PC-3 (cell line): ENCODE measurements around the gene GFOD2. TPM values are rescaled to one million over a fixed set of nuclear protein-coding genes. Genes with fewer than 3 reads are reported as not detected.
A peak's percentile ranks its signal among the peaks of the same experiment; 100 is the strongest.

ENCODE experiments used
- ATAC-seq: fragments of 200-7000 bp; cut with Tn5 transposase; 2 replicates; pipeline ENCODE4 v1.9.1; 2020; ENCODE audit warnings: mild to moderate bottlenecking, moderate library complexity
- BruUV-seq: library from RNA; stranded (reverse); fragments of 400-500 nt; replicated peaks from 2 replicates; lab custom pipeline; 2021; lab: Mats Ljungman, UMichigan
- CTCF ChIA-PET: fragments of 300-600 bp; sonication (Branson Sonifier 250); formaldehyde crosslinking; loops from one replicate; lab custom pipeline; 2022; ENCODE audit warnings: antibody characterized with exemption; lab: Charles Lee
- POLR2A ChIA-PET: fragments of 300-600 bp; sonication (Branson Sonifier 250); formaldehyde crosslinking; loops from one replicate; lab custom pipeline; 2022; ENCODE audit warnings: antibody characterized with exemption; ENCODE audit not compliant: unreplicated experiment; lab: Charles Lee
- DNase-seq: peaks from one replicate; pipeline ENCODE4 v3.0.0-alpha.2; 2015
- H2AFZ ChIP-seq: fragments of 300-600 bp; sonication (generic); 2 replicates; pipeline ENCODE4 v1.6.0; 2016; ENCODE audit warnings: antibody characterized with exemption, low read length
- H3F3A ChIP-seq: fragments of 300-600 bp; sonication (generic); one replicate; pipeline ENCODE4 v1.6.0; 2017; ENCODE audit warnings: antibody characterized with exemption, low read length, control low read depth, mild to moderate bottlenecking; ENCODE audit not compliant: unreplicated experiment
- H3K27ac ChIP-seq: fragments of 300-600 bp; sonication (generic); 2 replicates; pipeline ENCODE4 v1.5.1; 2016; ENCODE audit warnings: mild to moderate bottlenecking, low read length
- H3K27me3 ChIP-seq: fragments of 300-600 bp; sonication (generic); 2 replicates; pipeline ENCODE4 v1.6.1; 2016; ENCODE audit warnings: low read length, mixed read lengths
- H3K36me3 ChIP-seq: fragments of 300-600 bp; sonication (generic); 2 replicates; pipeline ENCODE4 v1.6.1; 2016; ENCODE audit warnings: low read depth, mixed run types, low read length, mixed read lengths
- H3K4me1 ChIP-seq: fragments of 300-600 bp; sonication (generic); 2 replicates; pipeline ENCODE4 v1.5.1; 2016; ENCODE audit warnings: low read length; ENCODE audit not compliant: insufficient read depth
- H3K4me2 ChIP-seq: fragments of 300-600 bp; sonication (generic); 2 replicates; pipeline ENCODE4 v1.6.0; 2016; ENCODE audit warnings: low read length
- H3K4me3 ChIP-seq: fragments of 300-600 bp; sonication (generic); 2 replicates; pipeline ENCODE4 v1.5.1; 2016; ENCODE audit warnings: mild to moderate bottlenecking, low read length, mixed read lengths
- H3K79me2 ChIP-seq: fragments of 300-600 bp; sonication (generic); 2 replicates; pipeline ENCODE4 v1.6.1; 2017; ENCODE audit warnings: low read length, mixed read lengths
- H3K9ac ChIP-seq: fragments of 300-600 bp; sonication (generic); 2 replicates; pipeline ENCODE4 v1.6.0; 2016; ENCODE audit warnings: mild to moderate bottlenecking, low read length
- H3K9me2 ChIP-seq: fragments of 300-600 bp; sonication (generic); replicated peaks from 2 replicates; pipeline ENCODE4 v1.6.1; 2016; ENCODE audit warnings: mixed run types, low read length, mixed read lengths
- H3K9me3 ChIP-seq: fragments of 300-600 bp; sonication (generic); 2 replicates; pipeline ENCODE4 v1.6.1; 2016; ENCODE audit warnings: low read length, mixed read lengths
- H4K20me1 ChIP-seq: fragments of 300-600 bp; sonication (generic); 2 replicates; pipeline ENCODE4 v1.6.1; 2016; ENCODE audit warnings: low read length, mixed read lengths
- CTCF ChIP-seq: fragments of 300-600 bp; sonication (generic); conservative IDR thresholded peaks from 2 replicates; pipeline ENCODE4 v1.5.1; 2017; ENCODE audit warnings: antibody characterized with exemption, low read depth, mild to moderate bottlenecking, low read length
- EZH2 ChIP-seq: fragments of 300-600 bp; sonication (generic); IDR thresholded peaks from one replicate; pipeline ENCODE4 v1.6.1; 2017; ENCODE audit warnings: antibody characterized with exemption, mild to moderate bottlenecking, low read length; ENCODE audit not compliant: unreplicated experiment
- EZH2phosphoT487 ChIP-seq: fragments of 300-600 bp; sonication (generic); IDR thresholded peaks from 2 replicates; pipeline ENCODE4 v1.6.1; 2018; ENCODE audit warnings: mild to moderate bottlenecking, antibody characterized with exemption, low read length, borderline replicate concordance
- intact Hi-C: fragments of 100-400 bp; cut with micrococcal nuclease; formaldehyde crosslinking; loops from 2 replicates; pipeline ENCODE4 v1.9.0; 2023
- total RNA-seq: library from RNA; depleted of rRNA; stranded (reverse); fragments of >200 nt; gene quantifications from 2 replicates; pipeline ENCODE4 v1.2.3, GENCODE V29; 2014

The GFOD2 gene
- total RNA-seq, 1 experiment from 2014 or later, result 21.8 TPM

- Histone ChIP-seq H3K27ac (no peak overlapping the region), H3K79me2 (peaks cover 8% of the 10 kb centered on the region)
These were observed 64.7 kb downstream of the GFOD2 start for GRCh38 chr16:67654403-67654911.

GRCh38 chr16:67653789-67654402 lies 65.2 kb downstream of the GFOD2 start:
- intact Hi-C loops, result no loop called here
- no peak for DNase-seq
- Histone ChIP-seq H3K4me2 (peak overlapping the region; percentile 91), H3K9me2 (no peaks in the 10 kb centered on the region), H3K4me3 (peak overlapping the region; percentile 68), H3K79me2 (0 out of 2 replicates have a peak, but pooled peaks cover 2% of the 10 kb centered on the region), H4K20me1 (no peaks in the 10 kb centered on the region), H3K9me3 (no peaks in the 10 kb centered on the region), H3K9ac (no peak overlapping the region), H3K27me3 (no peaks in the 10 kb centered on the region), H3F3A (no peaks in the 10 kb centered on the region), H3K4me1 (peaks cover 2% of the 10 kb centered on the region; the same call in 1 of the 2 replicates), H3K36me3 (no peaks in the 10 kb centered on the region), H2AFZ (no peak overlapping the region), H3K27ac (no peak overlapping the region)
- CTCF ChIA-PET, result interaction anchor here (0.5 kb wide), 1 partner anchor 149 kb away, joined by 4 read pairs; no protein-coding TSS in a partner anchor
- TF ChIP-seq EZH2phosphoT487 (no peak), CTCF (no peak), EZH2 (no peak)
- peak; percentile 21 for ATAC-seq
- POLR2A ChIA-PET, result no interaction called here
- no TSS peak for BruUV-seq

More at GRCh38 chr16:67654403-67654911, 64.7 kb downstream of the GFOD2 start:
- no peaks in the 10 kb centered on the region for H3K27me3 ChIP-seq
- intact Hi-C loops, result no loop called here
- ATAC-seq, result no peak
- no peak for DNase-seq
- no peak overlapping the region for H3K4me2 ChIP-seq
- no peak overlapping the region for H2AFZ ChIP-seq
- no peaks in the 10 kb centered on the region for H3K36me3 ChIP-seq
- POLR2A ChIA-PET, result no interaction called here
- no peaks in the 10 kb centered on the region for H3K9me3 ChIP-seq
- no peaks in the 10 kb centered on the region for H3F3A ChIP-seq
- no TSS peak for BruUV-seq
- H4K20me1 ChIP-seq, result no peaks in the 10 kb centered on the region
- no peak overlapping the region for H3K9ac ChIP-seq
- peaks cover 6% of the 10 kb centered on the region; the same call in 1 of the 2 replicates for H3K4me1 ChIP-seq
- no peak overlapping the region for H3K4me3 ChIP-seq
- TF ChIP-seq CTCF, result no peak
- TF ChIP-seq EZH2phosphoT487, result no peak
- no peak for TF ChIP-seq EZH2
- H3K9me2 ChIP-seq, result no peaks in the 10 kb centered on the region
- CTCF ChIA-PET, result no interaction called here

- Histone ChIP-seq H3F3A (no peaks in the 10 kb centered on the region), H3K27me3 (no peaks in the 10 kb centered on the region), H4K20me1 (no peaks in the 10 kb centered on the region), H3K9me3 (no peaks in the 10 kb centered on the region), H3K4me2 (peak overlapping the region; percentile 91), H3K4me3 (peak overlapping the region; percentile 68), H3K27ac (no peak overlapping the region), H3K79me2 (no peaks in the 10 kb centered on the region), H3K4me1 (no peaks in the 10 kb centered on the region; the same call in 1 of the 2 replicates), H3K9ac (no peak overlapping the region), H3K36me3 (no peaks in the 10 kb centered on the region), H3K9me2 (no peaks in the 10 kb centered on the region), H2AFZ (0 out of 2 replicates have a peak overlapping the region, but pooled peaks have one; percentile 13)
- no TSS peak for BruUV-seq
- ChIA-PET POLR2A (no interaction called here), CTCF (interaction anchor here (0.6 kb wide), 1 partner anchor 91 kb away, joined by 3 read pairs; the partner anchor contains the start of gene CTCF)
- intact Hi-C loops, result no loop called here
- ATAC-seq (peak; percentile 56), DNase-seq (no peak)
- no peak for TF ChIP-seq EZH2phosphoT487
- TF ChIP-seq EZH2, result no peak
- peak; percentile 28; the same call in 1 of the 2 replicates for TF ChIP-seq CTCF
These were observed 65.9 kb downstream of the GFOD2 start for GRCh38 chr16:67653128-67653788.
